Loucy (cell line): ENCODE measurements around the gene DPH6.

Experiments
- CTCF ChIP-seq: fragments of 200-600 bp; sonication (generic); conservative IDR thresholded peaks from 2 replicates; pipeline ENCODE4 v1.5.1; 2014; ENCODE audit warnings: mild to moderate bottlenecking, antibody characterized with exemption, low read length
- EZH2phosphoT487 ChIP-seq: fragments of 200-600 bp; IDR thresholded peaks from 2 replicates; pipeline ENCODE4 v1.6.1; 2018; ENCODE audit warnings: antibody characterized with exemption, mild to moderate bottlenecking, moderate library complexity, borderline replicate concordance

GRCh38 chr15:35329521-35329961, 216.4 kb downstream of the DPH6 start:
- no peak for TF ChIP-seq CTCF
- no peak for TF ChIP-seq EZH2phosphoT487
